Smooth muscle cell of trachea (primary cell): ENCODE measurements around the gene MPP3. TPM values are rescaled to one million over a fixed set of nuclear protein-coding genes. Genes with fewer than 3 reads are reported as not detected.

ENCODE experiments used
- total RNA-seq: library from RNA; depleted of rRNA; stranded (reverse); fragments of >200 nt; gene quantifications from 2 replicates; pipeline ENCODE4 v1.2.1, GENCODE V29; 2014

The MPP3 gene, protein sequence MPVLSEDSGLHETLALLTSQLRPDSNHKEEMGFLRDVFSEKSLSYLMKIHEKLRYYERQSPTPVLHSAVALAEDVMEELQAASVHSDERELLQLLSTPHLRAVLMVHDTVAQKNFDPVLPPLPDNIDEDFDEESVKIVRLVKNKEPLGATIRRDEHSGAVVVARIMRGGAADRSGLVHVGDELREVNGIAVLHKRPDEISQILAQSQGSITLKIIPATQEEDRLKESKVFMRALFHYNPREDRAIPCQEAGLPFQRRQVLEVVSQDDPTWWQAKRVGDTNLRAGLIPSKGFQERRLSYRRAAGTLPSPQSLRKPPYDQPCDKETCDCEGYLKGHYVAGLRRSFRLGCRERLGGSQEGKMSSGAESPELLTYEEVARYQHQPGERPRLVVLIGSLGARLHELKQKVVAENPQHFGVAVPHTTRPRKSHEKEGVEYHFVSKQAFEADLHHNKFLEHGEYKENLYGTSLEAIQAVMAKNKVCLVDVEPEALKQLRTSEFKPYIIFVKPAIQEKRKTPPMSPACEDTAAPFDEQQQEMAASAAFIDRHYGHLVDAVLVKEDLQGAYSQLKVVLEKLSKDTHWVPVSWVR
- 8.6 and 10.0 TPM in 2 replicates for total RNA-seq

DNA sequence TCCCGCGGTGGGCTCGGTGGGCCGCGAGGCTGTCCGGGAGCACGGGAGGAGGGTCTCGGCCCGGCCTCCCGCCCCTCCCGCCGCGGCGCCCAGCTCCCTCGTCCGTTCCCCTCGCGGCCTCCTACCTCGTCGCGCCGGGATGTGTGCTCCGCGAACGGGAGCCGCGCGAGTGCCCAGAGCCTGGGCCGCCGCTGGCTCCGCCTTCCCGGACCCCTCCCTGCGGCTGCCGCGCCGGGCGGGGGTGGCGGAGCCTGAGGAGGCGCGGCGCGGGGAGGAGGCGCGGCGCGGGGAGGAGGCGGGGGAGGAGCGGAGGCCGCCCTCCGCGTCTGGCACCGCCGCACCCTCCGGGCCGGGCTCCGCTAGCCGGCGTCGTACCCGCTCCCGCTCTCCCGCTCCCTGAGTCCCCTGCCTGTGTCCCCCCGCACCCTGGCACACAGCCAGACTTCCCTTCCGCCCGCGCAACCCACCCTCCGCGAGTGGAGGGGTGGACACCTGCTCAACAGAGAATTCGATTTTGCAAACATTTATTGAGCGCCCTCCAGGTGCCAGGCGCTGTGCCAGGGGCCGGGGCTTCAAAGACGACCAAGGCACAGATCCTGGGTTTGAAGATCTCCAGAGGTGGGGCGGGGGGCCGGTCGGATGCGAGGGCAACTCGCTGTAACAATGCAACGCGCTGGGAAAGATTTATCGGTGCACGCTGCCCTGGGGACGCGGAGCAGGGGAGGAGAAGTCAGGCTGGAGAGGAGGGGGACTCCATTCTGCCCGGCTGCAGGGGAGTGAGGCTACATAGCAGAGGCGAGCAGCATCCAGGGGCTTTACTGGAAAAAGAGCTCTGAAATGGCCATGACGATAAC, at the start of gene MPP3:
MPP3 (minus strand) TSS at position 171 of the 854 bp plus-strand sequence. CDS start 1,240 bp downstream, outside the sequence.

DNA sequence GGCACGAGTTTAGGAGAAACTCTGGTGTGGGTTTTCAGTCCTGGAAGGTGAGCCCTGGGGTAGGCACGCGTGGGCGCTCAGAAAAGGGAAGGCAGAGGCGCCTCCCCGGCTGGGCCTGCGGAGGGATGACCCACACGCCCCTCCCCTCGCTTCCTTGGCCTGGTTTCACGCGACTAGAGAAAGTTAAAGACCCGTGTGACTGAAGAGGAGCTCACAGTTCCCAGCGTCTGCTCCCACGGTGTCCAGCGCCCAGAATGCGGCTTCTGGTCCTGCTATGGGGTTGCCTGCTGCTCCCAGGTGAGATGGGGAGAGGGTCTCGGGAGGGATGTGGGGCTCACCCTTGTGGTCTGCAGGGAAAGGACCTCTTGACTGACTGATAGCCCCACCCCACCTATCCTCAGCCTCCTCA, 14.0 kb upstream of the MPP3 start, which contains the start of gene CD300LG:
CD300LG (plus strand) TSS at position 214 of the 409 bp plus-strand sequence; CDS start at position 255, 41 bp downstream.

DNA sequence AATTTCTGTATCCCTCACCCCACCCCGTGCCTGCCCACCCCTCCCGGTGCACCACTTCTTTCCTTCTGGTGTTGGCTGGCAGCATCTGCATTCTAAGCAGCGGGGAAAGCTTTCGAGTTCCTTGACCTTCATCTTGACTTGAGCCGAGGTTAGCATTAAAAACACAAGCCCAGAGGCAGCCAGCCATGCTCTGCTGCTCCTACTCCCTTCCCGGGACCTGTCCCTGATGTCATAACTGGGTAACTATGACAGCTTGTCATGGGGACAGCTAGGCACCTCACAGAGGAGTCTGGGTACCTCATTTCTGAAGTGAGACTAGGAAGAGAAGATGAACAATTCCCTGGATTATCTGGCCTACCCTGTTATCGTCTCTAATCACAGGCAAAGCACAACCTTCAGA, 52.8 kb downstream of the MPP3 start, which contains the start of gene CFAP97D1:
CFAP97D1 (plus strand) TSS at position 301 of the 400 bp plus-strand sequence; CDS start at position 329, 28 bp downstream.

GRCh38 chr17:43778337-43779144, 54.4 kb downstream of the MPP3 start, which contains the start of gene DUSP3:
DUSP3 (minus strand) TSS chr17:43778977; CDS start chr17:43778924, 53 bp downstream.

GRCh38 chr17:43758497-43759174, 74.3 kb downstream of the MPP3 start, which contains the start of gene SOST:
SOST (minus strand) TSS chr17:43758791; CDS start chr17:43758741, 50 bp downstream.

Other genes starting within 250 kb of the MPP3 start
- not detected in 2 replicates for gene MEOX1, start 171.2 kb downstream of the MPP3 start, total RNA-seq
- not detected in 2 replicates for gene SOST, start 74.4 kb downstream of the MPP3 start, total RNA-seq
- gene DUSP3, start 54.2 kb downstream of the MPP3 start, total RNA-seq, result 47.4 and 64.0 TPM in 2 replicates
- gene CFAP97D1, start 52.7 kb downstream of the MPP3 start, total RNA-seq, result under 0.01 TPM in 1 of 2 replicates, not detected in the other
- gene CD300LG, start 14.0 kb upstream of the MPP3 start, total RNA-seq, result not detected in 2 replicates
- gene MPP2, start 74.4 kb upstream of the MPP3 start, total RNA-seq, result 4.3 and 7.4 TPM in 2 replicates
- not detected in 2 replicates for gene PPY, start 109.3 kb upstream of the MPP3 start, total RNA-seq
- gene PYY, start 120.8 kb upstream of the MPP3 start, total RNA-seq, result not detected in 2 replicates
- 3.5 and 5.1 TPM in 2 replicates for gene NAGS, start 171.5 kb upstream of the MPP3 start, total RNA-seq
- 97.4 and 114 TPM in 2 replicates for gene TMEM101, start 181.8 kb upstream of the MPP3 start, total RNA-seq
- gene LSM12, start 233.5 kb upstream of the MPP3 start, total RNA-seq, result 32.4 and 43.7 TPM in 2 replicates
- 28.2 and 30.1 TPM in 2 replicates for gene G6PC3, start 237.6 kb upstream of the MPP3 start, total RNA-seq